H1 (cell line): ENCODE data around the gene RIPOR2. TPM values are rescaled to one million over a fixed set of nuclear protein-coding genes. Genes with fewer than 3 reads are reported as not detected.

Source experiments
- CTCF ChIA-PET: fragments of 300-600 bp; sonication (Branson Sonifier 250); formaldehyde crosslinking; loops from one replicate; lab custom pipeline; 2021; ENCODE audit not compliant: partially characterized antibody; lab: Charles Lee
- POLR2A ChIA-PET: fragments of 300-600 bp; sonication (Branson Sonifier 250); formaldehyde crosslinking; loops from one replicate; lab custom pipeline; 2021; ENCODE audit warnings: inconsistent platforms; ENCODE audit not compliant: partially characterized antibody; lab: Charles Lee
- DNase-seq, 2 experiments: peaks; one replicate each; pipeline versions ENCODE4 v3.0.0 to v3.0.0-alpha.2; 2010 to 2022; ENCODE audit warnings: low spot score in 2 of 2, low read depth in 1 of 2, mixed read lengths in 1 of 2
- FAIRE-seq: peaks from 2 replicates; lab custom pipeline; 2011; peaks lifted over from hg19 to GRCh38; lab: Jason Lieb, UNC
- H2AFZ ChIP-seq: 2 replicates; pipeline ENCODE4 v1.8.1; 2012; ENCODE audit warnings: low read length, inconsistent platforms
- H2AK5ac ChIP-seq: 2 replicates; pipeline ENCODE4 v1.6.1; 2013; ENCODE audit warnings: low read depth, low read length
- H2BK120ac ChIP-seq: replicated peaks from 2 replicates; pipeline ENCODE3; 2013; ENCODE audit warnings: low read depth, low read length, inconsistent platforms
- H2BK12ac ChIP-seq: 2 replicates; pipeline ENCODE4 v1.6.1; 2013; ENCODE audit warnings: low read depth, low read length
- H2BK15ac ChIP-seq: 2 replicates; pipeline ENCODE4 v1.6.1; 2013; ENCODE audit warnings: low read length
- H2BK20ac ChIP-seq: 2 replicates; pipeline ENCODE4 v1.6.1; 2013; ENCODE audit warnings: low read length
- H2BK5ac ChIP-seq: 2 replicates; pipeline ENCODE4 v1.6.1; 2013; ENCODE audit warnings: low read depth, low read length
- H3K14ac ChIP-seq: 2 replicates; pipeline ENCODE4 v1.6.1; 2013; ENCODE audit warnings: inconsistent platforms; ENCODE audit not compliant: insufficient read length
- H3K18ac ChIP-seq: 2 replicates; pipeline ENCODE4 v1.6.1; 2013; ENCODE audit warnings: low read length; ENCODE audit errors: extremely low read depth
- H3K23ac ChIP-seq: 2 replicates; pipeline ENCODE4 v1.6.1; 2013; ENCODE audit warnings: inconsistent platforms; ENCODE audit not compliant: insufficient read length
- H3K23me2 ChIP-seq: 2 replicates; pipeline ENCODE4 v1.6.1; 2013; ENCODE audit warnings: low read depth, low read length
- H3K27ac ChIP-seq: 2 replicates; pipeline ENCODE4 v1.6.1; 2011; ENCODE audit warnings: low read depth, low read length, inconsistent platforms
- H3K27me3 ChIP-seq, 4 experiments: replicated peaks in 1 of 4; 1 replicate in 1 of 4; 2 replicates in 3 of 4; pipeline versions ENCODE4 v1.6.1 to v1.8.1; 2011 to 2013; ENCODE audit warnings: low read length in 3 of 4, mild to moderate bottlenecking in 3 of 4, inconsistent platforms in 2 of 4, mixed read lengths in 2 of 4, moderate library complexity in 1 of 4; ENCODE audit not compliant: control insufficient read depth in 3 of 4, insufficient read depth in 3 of 4; ENCODE audit errors: extremely low read depth in 1 of 4
- H3K36me3 ChIP-seq, 4 experiments: 2 replicates each; pipeline versions ENCODE4 v1.6.1 to v1.8.1; 2011 to 2013; ENCODE audit warnings: mild to moderate bottlenecking in 4 of 4, low read length in 3 of 4, moderate library complexity in 2 of 4, control low read depth in 1 of 4, inconsistent platforms in 1 of 4; ENCODE audit not compliant: insufficient read depth in 4 of 4, control insufficient read depth in 2 of 4
- H3K4ac ChIP-seq: replicated peaks from 2 replicates; pipeline ENCODE3; 2013; ENCODE audit warnings: low read length, low read depth, mixed read lengths, inconsistent platforms; ENCODE audit not compliant: insufficient read length
- H3K4me1 ChIP-seq, 4 experiments: replicated peaks in 1 of 4; 1 replicate in 1 of 4; 2 replicates in 3 of 4; pipeline versions ENCODE4 v1.6.1 to v1.8.1; 2011 to 2013; ENCODE audit warnings: low read length in 3 of 4, inconsistent platforms in 2 of 4, mixed read lengths in 1 of 4; ENCODE audit not compliant: insufficient read depth in 4 of 4, control insufficient read depth in 3 of 4
- H3K4me2 ChIP-seq, 2 experiments: 2 replicates each; pipeline versions ENCODE4 v1.6.1 to v1.8.1; 2011 to 2013; ENCODE audit warnings: low read depth in 2 of 2, low read length in 2 of 2, control low read depth in 1 of 2, inconsistent platforms in 1 of 2, mild to moderate bottlenecking in 1 of 2; ENCODE audit not compliant: insufficient read depth in 1 of 2
- H3K4me3 ChIP-seq, 4 experiments: fragments of 200-600, 300-600 bp in 1 of 4; sonication (generic), shearing (Covaris generic), sonication (Bioruptor Twin) in 1 of 4; 2 replicates each; pipeline versions ENCODE4 v1.5.1 to v1.8.1; 2011 to 2016; ENCODE audit warnings: low read length in 4 of 4, low read depth in 3 of 4, control low read depth in 2 of 4, inconsistent platforms in 2 of 4, mild to moderate bottlenecking in 2 of 4, mixed read lengths in 1 of 4, moderate library complexity in 1 of 4; ENCODE audit not compliant: insufficient read depth in 2 of 4; ENCODE audit errors: extremely low read depth in 1 of 4
- H3K56ac ChIP-seq: replicated peaks from 2 replicates; pipeline ENCODE3; 2013; ENCODE audit warnings: low read depth, mild to moderate bottlenecking, mixed read lengths, low read length, inconsistent platforms; ENCODE audit not compliant: insufficient read length
- H3K79me1 ChIP-seq: 2 replicates; pipeline ENCODE4 v1.6.1; 2013; ENCODE audit warnings: low read depth, low read length, control low read depth
- H3K79me2 ChIP-seq, 2 experiments: 2 replicates each; pipeline versions ENCODE4 v1.6.1 to v1.8.1; 2012 to 2013; ENCODE audit warnings: low read length in 2 of 2, mild to moderate bottlenecking in 2 of 2, inconsistent platforms in 1 of 2; ENCODE audit not compliant: insufficient read depth in 2 of 2, control insufficient read depth in 1 of 2
- H3K9ac ChIP-seq, 4 experiments: replicated peaks in 1 of 4; 1 replicate in 1 of 4; 2 replicates in 3 of 4; pipeline versions ENCODE4 v1.6.1 to v1.8.1; 2011 to 2013; ENCODE audit warnings: low read depth in 3 of 4, low read length in 3 of 4, control low read depth in 2 of 4, mild to moderate bottlenecking in 2 of 4, moderate library complexity in 2 of 4, inconsistent platforms in 1 of 4; ENCODE audit errors: extremely low read depth in 1 of 4
- H3K9me3 ChIP-seq, 2 experiments: 2 replicates each; pipeline versions ENCODE4 v1.6.1 to v1.8.1; 2012 to 2013; ENCODE audit warnings: mild to moderate bottlenecking in 2 of 2, moderate library complexity in 2 of 2, control low read depth in 1 of 2, inconsistent platforms in 1 of 2, low read depth in 1 of 2, low read length in 1 of 2, mixed read lengths in 1 of 2; ENCODE audit not compliant: insufficient read depth in 2 of 2
- H4K20me1 ChIP-seq, 2 experiments: replicated peaks in 1 of 2; 2 replicates each; pipeline versions ENCODE3 to v1.8.1; 2011 to 2013; ENCODE audit warnings: inconsistent platforms in 2 of 2, low read length in 2 of 2, mild to moderate bottlenecking in 1 of 2; ENCODE audit not compliant: insufficient read depth in 2 of 2, control insufficient read depth in 1 of 2
- H4K5ac ChIP-seq: 2 replicates; pipeline ENCODE4 v1.6.1; 2013; ENCODE audit warnings: low read length, low read depth, mixed read lengths, inconsistent platforms; ENCODE audit not compliant: insufficient read length
- H4K8ac ChIP-seq: 2 replicates; pipeline ENCODE4 v1.8.0; 2013; ENCODE audit warnings: mild to moderate bottlenecking, moderate library complexity, low read length, inconsistent platforms; ENCODE audit not compliant: insufficient read depth; ENCODE audit errors: extremely low read depth
- H4K91ac ChIP-seq: replicated peaks from 2 replicates; pipeline ENCODE3; 2013; ENCODE audit warnings: low read length, mixed read lengths, inconsistent platforms; ENCODE audit not compliant: insufficient read length
- CHD1 ChIP-seq: IDR thresholded peaks from 2 replicates; pipeline ENCODE4 v1.6.1; 2012; ENCODE audit warnings: low read depth, low read length, improper control_type of control experiment
- E2F6 ChIP-seq: IDR thresholded peaks from 2 replicates; pipeline ENCODE4 v1.6.1; 2012; ENCODE audit warnings: inconsistent platforms
- KDM5A ChIP-seq: fragments of 200-600 bp; IDR thresholded peaks from 2 replicates; pipeline ENCODE4 v1.7.1; 2012; ENCODE audit warnings: mild to moderate bottlenecking, low read length, inconsistent platforms, mixed read lengths
- SP2 ChIP-seq: IDR thresholded peaks from 2 replicates; pipeline ENCODE4 v1.6.1; 2012; ENCODE audit warnings: mild to moderate bottlenecking, low read length, inconsistent platforms
- ZNF274 ChIP-seq: IDR thresholded peaks from 2 replicates; pipeline ENCODE4 v1.7.0; 2012; ENCODE audit warnings: low read length, borderline replicate concordance; ENCODE audit errors: extremely low read depth
- WGBS, 2 experiments: shearing (Covaris generic) in 1 of 2; methylation state at CpG; one replicate each; pipeline versions ENCODE4 v1.1.6 to v1.1.7; 2013 to 2015; ENCODE audit warnings: low lambda C conversion rate in 2 of 2, mixed read lengths in 2 of 2, inconsistent platforms in 1 of 2, low coverage in 1 of 2, missing lambda C conversion rate in 1 of 2; ENCODE audit not compliant: insufficient replicate concordance in 2 of 2, insufficient coverage in 1 of 2, insufficient read length in 1 of 2; ENCODE audit errors: extremely low coverage in 1 of 2, missing lambda C conversion rate in 1 of 2; 5-methylcytosine and 5-hydroxymethylcytosine counted together
- polyA plus RNA-seq, 7 experiments: library from polyadenylated mRNA; depleted of rRNA in 3 of 7; stranded (reverse) in 5 of 7; unstranded in 2 of 7; fragments of >200 nt in 5 of 7; fragments of 200-250 nt in 2 of 7; gene quantifications; 1 replicate in 5 of 7; 2 replicates in 1 of 7; 4 replicates in 1 of 7; pipeline versions ENCODE4 v1.2.1 to v1.2.3, GENCODE V29; 2011 to 2013; ENCODE audit warnings: missing spikeins in 2 of 7, mixed read lengths in 2 of 7
- total RNA-seq: library from RNA; stranded (reverse); fragmentation: NEBNext Ultra II Directional; extraction: Animal tissue kit (Norgen Biotek cat#: 25700); gene quantifications from 2 replicates; pipeline ENCODE4 v1.2.1, GENCODE V29; 2021

RIPOR2 gene
- total and polyA plus RNA-seq, 2 of the 8 experiments (the other 6 are each of a cell fraction or from before 2014, with no cell fraction given) = 16.7 to 45.6 TPM

GRCh38 chr6:24796616-24797290 lies 139.0 kb downstream of the RIPOR2 start:
- Histone ChIP-seq H2BK12ac (no peak overlapping the region), H3K9ac (no peak overlapping the region), H3K4me1 (peaks cover 0 to 5% (median 0%) of the 10 kb centered on the region in 4 experiments; a peak in 2 of 7 replicates), H3K27ac (no peak overlapping the region), H4K8ac (no peak overlapping the region), H3K79me2 (no peaks in the 10 kb centered on the region), H3K14ac (no peak overlapping the region), H3K9me3 (no peaks in the 10 kb centered on the region), H4K5ac (no peak overlapping the region), H3K23me2 (no peaks in the 10 kb centered on the region), H3K18ac (no peak overlapping the region), H4K20me1 (no peaks in the 10 kb centered on the region), H3K36me3 (no peaks in the 10 kb centered on the region), H3K27me3 (no peaks in the 10 kb centered on the region), H2BK120ac (no peak overlapping the region), H3K4me3 (no peak overlapping the region), H3K4me2 (no peak overlapping the region), H4K91ac (no peak overlapping the region), H2BK5ac (no peak overlapping the region), H3K23ac (no peak overlapping the region), H3K56ac (no peak overlapping the region), H2AK5ac (no peak overlapping the region)
- 93% methylated on average over 6 of the region's 6 CpGs; no CpG with 5 or more reads in 1 of the 2 experiments for WGBS, 2 experiments
- POLR2A ChIA-PET = interaction anchor here (0.7 to 1.6 kb wide), 3 partner anchors 8 to 16 kb away, joined by 3 to 4 read pairs (median 3); no protein-coding TSS in a partner anchor
- FAIRE-seq = no peak
- CTCF ChIA-PET = interaction anchor here (0.7 to 1.8 kb wide), 9 partner anchors 9 to 274 kb away, joined by 3 to 5 read pairs (median 4); no protein-coding TSS in a partner anchor
- TF ChIP-seq E2F6 = no peak
- TF ChIP-seq ZNF274 = no peak
- no peak for TF ChIP-seq SP2
- no peak for TF ChIP-seq CHD1
- no peak for TF ChIP-seq KDM5A
- TF ChIP-seq, all 59 proteins: peak for 0
- H3K79me1 ChIP-seq = no peaks in the 10 kb centered on the region
- H2BK15ac ChIP-seq = no peak overlapping the region
- H2AFZ ChIP-seq = no peak overlapping the region
- H2BK20ac ChIP-seq = no peak overlapping the region
- no peak for DNase-seq
- no peak overlapping the region for H3K4ac ChIP-seq
